ENCODE measurements around the gene MLC1. TPM values are rescaled to one million over a fixed set of nuclear protein-coding genes. Genes with fewer than 3 reads are reported as not detected.

Gene MLC1
- total and polyA plus RNA-seq, 8 donors: 0.04 to 0.16 (median 0.04) TPM; not detected in 4

GRCh38 chr22:50071432-50072166, 13.6 kb downstream of the MLC1 start:
- Histone ChIP-seq H3K9me3 (no peaks in the 10 kb centered on the region), H3K27ac (no peak overlapping the region), H3K4me3 (no peak overlapping the region), H3K4me1 (no peaks in the 10 kb centered on the region), H3K36me3 (no peaks in the 10 kb centered on the region), H3K27me3 (no peaks in the 10 kb centered on the region)
- TF ChIP-seq CTCF (IDR thresholded peaks at IDR 0.05): no peak
- WGBS, 2 donors: 72 to 83% methylated on average over 14 of the region's 14 CpGs
- peak in 1 of 6 donors; percentile 43 for DNase-seq
- no peak for ATAC-seq
- intact Hi-C loops (cut with DNase I): no loop called here
- no peak for FAIRE-seq

GRCh38 chr22:50070366-50070765, 14.9 kb downstream of the MLC1 start:
- no peak overlapping the region for H3K4me3 ChIP-seq
- intact Hi-C loops (cut with DNase I): no loop called here
- no peaks in the 10 kb centered on the region for H3K4me1 ChIP-seq
- H3K27ac ChIP-seq: no peak overlapping the region
- no peaks in the 10 kb centered on the region for H3K36me3 ChIP-seq
- no peak for ATAC-seq
- H3K27me3 ChIP-seq: no peaks in the 10 kb centered on the region
- FAIRE-seq: no peak
- TF ChIP-seq CTCF (IDR thresholded peaks at IDR 0.05): no peak
- H3K9me3 ChIP-seq: no peaks in the 10 kb centered on the region
- peak in 1 of 6 donors; percentile 33 for DNase-seq
- 73 to 87% methylated on average over 8 of the region's 8 CpGs for WGBS, 2 donors

- Histone ChIP-seq H3K4me1 (no peaks in the 10 kb centered on the region), H3K27ac (no peak overlapping the region), H3K4me3 (no peak overlapping the region), H3K36me3 (no peaks in the 10 kb centered on the region), H3K27me3 (no peaks in the 10 kb centered on the region), H3K9me3 (no peaks in the 10 kb centered on the region)
- no peak for TF ChIP-seq CTCF (IDR thresholded peaks at IDR 0.05)
- 69 to 88% methylated on average over 11 of the region's 11 CpGs for WGBS, 2 donors
- ATAC-seq (no peak), FAIRE-seq (no peak), DNase-seq (peak in 1 of 6 donors; percentile 23)
- intact Hi-C loops (cut with DNase I): no loop called here
These were observed 17.1 kb downstream of the MLC1 start for GRCh38 chr22:50068096-50068495.

GRCh38 chr22:50067244-50067643, 18.0 kb downstream of the MLC1 start:
- intact Hi-C loops (cut with DNase I): no loop called here
- FAIRE-seq: no peak
- DNase-seq: no peak
- H3K27ac ChIP-seq: no peak overlapping the region
- H3K4me1 ChIP-seq: no peaks in the 10 kb centered on the region
- no peak for ATAC-seq
- no peak for TF ChIP-seq CTCF (IDR thresholded peaks at IDR 0.05)
- H3K4me3 ChIP-seq: no peak overlapping the region
- WGBS, 2 donors: 50 to 66% methylated on average over 8 of the region's 8 CpGs
- H3K36me3 ChIP-seq: no peaks in the 10 kb centered on the region
- no peaks in the 10 kb centered on the region for H3K9me3 ChIP-seq
- H3K27me3 ChIP-seq: no peaks in the 10 kb centered on the region

GRCh38 chr22:50064453-50064852, 20.8 kb downstream of the MLC1 start:
- ATAC-seq: no peak
- Histone ChIP-seq H3K9me3 (no peaks in the 10 kb centered on the region), H3K4me3 (no peak overlapping the region), H3K27ac (no peak overlapping the region), H3K36me3 (no peaks in the 10 kb centered on the region), H3K27me3 (peaks cover 0 to 2% (median 0%) of the 10 kb centered on the region in 4 donors), H3K4me1 (no peaks in the 10 kb centered on the region)
- DNase-seq: peak in 1 of 6 donors; percentile 36
- FAIRE-seq: no peak
- intact Hi-C loops (cut with DNase I): no loop called here
- TF ChIP-seq CTCF (IDR thresholded peaks at IDR 0.05): no peak
- WGBS, 2 donors: 51 to 64% methylated on average over 18 of the region's 18 CpGs
